ENCODE measurements around the gene DNAH9. TPM values are rescaled to one million over a fixed set of nuclear protein-coding genes. Genes with fewer than 3 reads are reported as not detected.

Gene DNAH9
- total RNA-seq, 2 donors from 2014 or later, result not detected

- ATAC-seq (ENCODE audit: insufficient number of reproducible peaks, low FRiP score, low read depth) (no peak), DNase-seq (ENCODE audit: low spot score) (no peak)
- Histone ChIP-seq H3K4me1 (ENCODE audit: control insufficient read depth in 1 of 2, low read depth in 2 of 2) (no peaks in the 10 kb centered on the region), H3K36me3 (no peaks in the 10 kb centered on the region), H3K27ac (no peak overlapping the region), H3K9me3 (peaks cover 8% of the 10 kb centered on the region), H3K27me3 (replicated peaks; ENCODE audit: insufficient read depth) (no peaks in the 10 kb centered on the region), H3K4me3 (no peak overlapping the region)
- TF ChIP-seq CTCF (IDR thresholded peaks at IDR 0.05), result no peak
These were observed 311.1 kb downstream of the DNAH9 start for GRCh38 chr17:11909348-11909747.

DNA sequence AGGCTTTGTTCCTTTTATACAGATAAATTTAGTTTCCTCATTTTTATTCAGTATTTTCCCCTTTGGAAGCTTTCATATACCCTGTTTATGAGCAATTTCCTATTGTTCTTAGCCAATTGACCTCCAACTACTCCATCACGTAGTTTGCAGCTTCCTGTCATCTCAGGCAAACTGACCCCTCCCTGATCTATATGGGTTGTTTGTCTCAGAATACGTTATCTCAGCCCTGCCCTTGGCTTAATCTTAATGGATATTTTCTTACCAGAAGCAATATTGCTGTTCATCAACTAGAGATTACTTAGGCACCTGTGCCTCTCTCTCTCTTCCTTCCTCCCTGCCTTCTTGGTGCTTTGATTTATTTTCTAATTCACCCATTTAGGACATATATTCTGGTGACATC is 317.8 kb downstream of the DNAH9 start:
- Histone ChIP-seq H3K27ac (no peak overlapping the region), H3K36me3 (no peaks in the 10 kb centered on the region), H3K4me1 (ENCODE audit: control insufficient read depth in 1 of 2, low read depth in 2 of 2) (no peaks in the 10 kb centered on the region), H3K4me3 (no peak overlapping the region), H3K9me3 (peaks cover 4% of the 10 kb centered on the region), H3K27me3 (replicated peaks; ENCODE audit: insufficient read depth) (no peaks in the 10 kb centered on the region)
- TF ChIP-seq CTCF (IDR thresholded peaks at IDR 0.05), result no peak
- DNase-seq (ENCODE audit: low spot score), result no peak
- ATAC-seq (ENCODE audit: insufficient number of reproducible peaks, low FRiP score, low read depth), result no peak

GRCh38 chr17:11917415-11917814 is 319.1 kb downstream of the DNAH9 start:
- Histone ChIP-seq H3K4me3 (no peak overlapping the region), H3K27me3 (replicated peaks; ENCODE audit: insufficient read depth) (no peaks in the 10 kb centered on the region), H3K36me3 (no peaks in the 10 kb centered on the region), H3K27ac (no peak overlapping the region), H3K4me1 (ENCODE audit: control insufficient read depth in 1 of 2, low read depth in 2 of 2) (no peaks in the 10 kb centered on the region), H3K9me3 (peaks cover 4% of the 10 kb centered on the region)
- TF ChIP-seq CTCF (IDR thresholded peaks at IDR 0.05), result no peak
- DNase-seq (ENCODE audit: low spot score) (no peak), ATAC-seq (ENCODE audit: insufficient number of reproducible peaks, low FRiP score, low read depth) (no peak)

GRCh38 chr17:11921296-11921695 is 323.0 kb downstream of the DNAH9 start:
- no peak overlapping the region for H3K4me3 ChIP-seq
- no peaks in the 10 kb centered on the region for H3K9me3 ChIP-seq
- H3K36me3 ChIP-seq, result no peaks in the 10 kb centered on the region
- no peaks in the 10 kb centered on the region for H3K27me3 ChIP-seq (replicated peaks; ENCODE audit: insufficient read depth)
- H3K27ac ChIP-seq, result no peak overlapping the region
- no peak for TF ChIP-seq CTCF (IDR thresholded peaks at IDR 0.05)
- ATAC-seq (ENCODE audit: insufficient number of reproducible peaks, low FRiP score, low read depth), result no peak
- no peaks in the 10 kb centered on the region for H3K4me1 ChIP-seq (ENCODE audit: control insufficient read depth in 1 of 2, low read depth in 2 of 2)
- no peak for DNase-seq (ENCODE audit: low spot score)

DNA sequence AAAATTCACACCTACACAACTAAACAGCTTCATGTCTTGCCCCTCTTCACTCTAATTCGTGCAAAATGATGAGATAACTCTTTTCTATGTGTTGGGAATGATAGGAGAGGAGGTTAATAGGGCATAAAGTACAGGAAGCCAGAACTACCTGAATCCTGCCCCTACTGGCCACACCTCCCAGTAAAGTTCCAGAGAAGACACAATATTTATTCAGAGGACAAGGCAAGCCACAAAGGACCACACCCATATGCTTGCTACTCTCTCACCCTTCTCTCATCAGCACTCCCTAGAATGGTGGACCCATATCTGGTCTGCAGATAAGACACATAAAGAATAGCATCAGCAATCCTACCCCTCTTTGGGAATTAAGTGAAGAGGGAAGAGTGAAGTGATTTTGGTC is 324.4 kb downstream of the DNAH9 start:
- no peaks in the 10 kb centered on the region for H3K9me3 ChIP-seq
- H3K4me1 ChIP-seq (ENCODE audit: control insufficient read depth in 1 of 2, low read depth in 2 of 2), result no peaks in the 10 kb centered on the region
- H3K4me3 ChIP-seq, result no peak overlapping the region
- H3K27ac ChIP-seq, result no peak overlapping the region
- H3K27me3 ChIP-seq (replicated peaks; ENCODE audit: insufficient read depth), result no peaks in the 10 kb centered on the region
- ATAC-seq (ENCODE audit: insufficient number of reproducible peaks, low FRiP score, low read depth) (no peak), DNase-seq (ENCODE audit: low spot score) (no peak)
- H3K36me3 ChIP-seq, result no peaks in the 10 kb centered on the region
- TF ChIP-seq CTCF (IDR thresholded peaks at IDR 0.05), result no peak
